AG10803 (cell line): Measurements from ENCODE around the gene SLC24A1.

Source experiments
- DNase-seq: peaks from one replicate; pipeline ENCODE4 v3.0.0; 2010; ENCODE audit warnings: low read depth
- H3K4me3 ChIP-seq: 2 replicates; pipeline ENCODE4 v1.5.1; 2011; ENCODE audit warnings: mild to moderate bottlenecking, low read length, control low read depth
- TF ChIP-seq, protein P1 (sequence below): conservative IDR thresholded peaks from 2 replicates; pipeline ENCODE4 v1.5.1; 2011; ENCODE audit warnings: mild to moderate bottlenecking, low read length, control low read depth, inconsistent platforms

The SLC24A1 gene

DNA sequence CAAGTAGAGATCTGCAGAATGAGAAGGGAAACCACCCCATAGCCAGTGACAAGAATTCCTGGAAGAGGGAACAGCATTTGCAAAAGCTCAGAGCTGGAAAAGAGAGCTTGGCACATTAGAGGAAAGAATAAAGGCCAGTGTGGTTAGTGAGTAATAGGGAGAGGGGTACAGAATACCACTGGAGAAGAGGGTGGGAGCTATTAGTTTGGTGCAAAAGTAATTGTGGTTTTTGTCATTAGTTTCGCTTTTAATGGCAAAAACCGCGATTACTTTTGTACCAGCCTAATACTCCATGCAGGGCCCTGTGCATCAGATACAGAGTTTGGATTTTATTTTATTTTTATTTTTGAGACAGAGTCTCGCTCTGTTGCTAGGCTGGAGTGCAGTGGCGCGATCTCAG is 9.8 kb downstream of the SLC24A1 start:
- TF ChIP-seq, protein P1, sequence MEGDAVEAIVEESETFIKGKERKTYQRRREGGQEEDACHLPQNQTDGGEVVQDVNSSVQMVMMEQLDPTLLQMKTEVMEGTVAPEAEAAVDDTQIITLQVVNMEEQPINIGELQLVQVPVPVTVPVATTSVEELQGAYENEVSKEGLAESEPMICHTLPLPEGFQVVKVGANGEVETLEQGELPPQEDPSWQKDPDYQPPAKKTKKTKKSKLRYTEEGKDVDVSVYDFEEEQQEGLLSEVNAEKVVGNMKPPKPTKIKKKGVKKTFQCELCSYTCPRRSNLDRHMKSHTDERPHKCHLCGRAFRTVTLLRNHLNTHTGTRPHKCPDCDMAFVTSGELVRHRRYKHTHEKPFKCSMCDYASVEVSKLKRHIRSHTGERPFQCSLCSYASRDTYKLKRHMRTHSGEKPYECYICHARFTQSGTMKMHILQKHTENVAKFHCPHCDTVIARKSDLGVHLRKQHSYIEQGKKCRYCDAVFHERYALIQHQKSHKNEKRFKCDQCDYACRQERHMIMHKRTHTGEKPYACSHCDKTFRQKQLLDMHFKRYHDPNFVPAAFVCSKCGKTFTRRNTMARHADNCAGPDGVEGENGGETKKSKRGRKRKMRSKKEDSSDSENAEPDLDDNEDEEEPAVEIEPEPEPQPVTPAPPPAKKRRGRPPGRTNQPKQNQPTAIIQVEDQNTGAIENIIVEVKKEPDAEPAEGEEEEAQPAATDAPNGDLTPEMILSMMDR, result no peak
- H3K4me3 ChIP-seq, result no peak overlapping the region
- DNase-seq, result no peak

DNA sequence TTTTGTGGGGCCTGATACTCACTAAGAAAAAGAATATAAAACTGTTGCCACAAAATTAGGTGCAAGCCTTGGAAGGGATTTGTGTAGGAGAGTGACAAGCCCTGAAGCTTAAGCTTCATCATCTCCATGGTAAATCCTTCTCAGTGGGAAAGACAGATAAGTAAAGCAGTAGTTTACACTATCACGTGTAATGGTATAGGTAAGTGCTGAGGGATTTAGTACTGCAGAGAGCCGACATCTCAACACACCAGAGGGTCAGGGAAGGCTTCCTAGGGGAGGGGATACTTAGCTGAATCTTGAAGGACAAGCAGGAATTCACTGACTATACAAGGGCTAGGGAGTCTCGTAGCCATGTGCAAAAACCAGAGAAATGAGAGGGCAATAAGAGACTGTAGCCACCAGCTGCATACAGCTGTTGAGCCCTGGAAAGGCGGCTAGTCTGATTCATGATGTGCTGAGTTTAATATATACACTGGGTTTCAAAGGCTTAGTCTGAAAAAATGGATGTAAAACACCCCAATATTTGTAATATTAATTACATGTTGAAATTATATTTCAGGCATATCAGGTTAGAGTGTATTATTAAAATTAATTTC is 11.1 kb downstream of the SLC24A1 start:
- DNase-seq, result no peak
- no peak overlapping the region for H3K4me3 ChIP-seq
- TF ChIP-seq, protein P1, result no peak

DNA sequence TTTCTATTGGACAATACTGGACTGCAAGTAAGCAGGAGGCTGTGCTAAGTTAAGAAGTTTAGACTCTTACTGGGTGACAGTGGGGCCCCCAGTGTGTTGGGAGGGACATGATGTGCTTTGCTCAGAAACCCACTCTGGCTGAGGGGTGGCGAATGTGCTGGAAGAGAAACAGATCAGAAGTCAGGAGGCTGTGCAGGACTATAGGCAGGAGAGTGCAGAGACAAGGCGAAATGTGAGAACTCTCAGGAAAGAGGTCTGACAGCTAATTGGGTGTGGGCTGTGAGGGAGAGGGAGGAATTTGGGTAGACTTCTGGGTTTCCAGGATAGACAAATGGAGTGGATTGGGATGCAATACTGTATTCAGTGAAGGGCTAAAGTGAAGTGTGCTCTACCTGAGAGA is 12.0 kb downstream of the SLC24A1 start:
- no peak overlapping the region for H3K4me3 ChIP-seq
- TF ChIP-seq, protein P1, result no peak
- no peak for DNase-seq

DNA sequence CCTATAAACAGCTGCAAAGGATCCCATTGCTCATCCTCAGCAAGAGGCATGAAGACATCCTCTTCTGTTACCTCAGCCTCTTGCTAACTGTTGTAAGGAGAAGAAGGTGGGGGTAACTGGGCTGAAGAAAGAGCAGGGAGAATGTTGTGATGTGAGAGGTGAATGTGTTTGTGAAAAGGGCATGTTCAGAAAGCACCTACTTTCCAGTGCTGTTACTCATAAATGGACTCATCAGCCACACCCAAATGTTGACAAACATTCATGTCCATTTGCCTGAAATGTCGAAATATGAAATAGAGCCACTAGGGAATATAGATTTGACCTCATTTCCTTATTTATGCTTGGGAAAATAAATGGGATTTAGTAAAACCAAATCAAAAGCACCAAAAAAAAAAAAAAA is 12.6 kb downstream of the SLC24A1 start:
- peak; percentile 24 for DNase-seq
- no peak overlapping the region for H3K4me3 ChIP-seq
- TF ChIP-seq, protein P1, result no peak

DNA sequence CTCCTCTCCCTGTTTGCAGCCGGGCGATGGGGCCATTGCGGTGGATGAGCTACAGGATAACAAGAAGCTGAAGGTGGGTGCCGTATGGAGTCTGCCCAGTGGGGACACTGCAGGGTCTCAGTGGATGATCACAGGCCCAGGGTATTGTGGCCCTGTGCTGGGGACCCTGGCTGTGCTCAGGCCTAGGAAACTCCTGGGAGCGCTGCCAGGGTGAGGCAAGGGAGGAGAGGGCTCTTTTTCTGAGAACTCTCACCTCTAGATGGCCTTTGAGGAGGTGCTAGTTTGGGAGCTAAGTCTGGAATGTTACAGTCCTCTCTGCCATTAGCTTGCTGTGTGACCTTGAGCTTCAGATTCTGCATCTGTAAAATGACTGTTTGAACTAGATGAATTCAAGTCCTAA is 16.4 kb downstream of the SLC24A1 start:
- no peak overlapping the region for H3K4me3 ChIP-seq
- DNase-seq, result no peak
- TF ChIP-seq, protein P1, result no peak

DNA sequence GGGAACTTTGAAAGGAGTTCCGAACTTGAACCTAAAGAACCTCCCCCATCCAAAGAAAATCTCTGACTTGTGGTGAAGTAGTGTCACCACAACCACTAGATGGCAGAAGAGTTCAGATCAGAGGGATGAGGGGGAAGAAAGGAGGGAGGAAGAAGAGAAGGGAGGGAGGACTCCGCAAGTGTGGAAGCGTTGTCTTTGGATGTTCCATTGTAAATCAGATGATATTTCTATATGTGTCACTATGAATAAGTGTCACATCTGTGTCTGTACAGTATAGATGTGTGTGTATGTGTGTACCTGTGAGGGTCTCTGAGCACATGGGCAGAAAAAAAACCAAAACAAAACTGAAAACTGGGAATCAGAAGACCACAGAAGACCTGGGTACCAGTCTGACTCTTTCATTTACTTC is 16.9 kb downstream of the SLC24A1 start:
- TF ChIP-seq, protein P1, result peak; percentile 92

DNA sequence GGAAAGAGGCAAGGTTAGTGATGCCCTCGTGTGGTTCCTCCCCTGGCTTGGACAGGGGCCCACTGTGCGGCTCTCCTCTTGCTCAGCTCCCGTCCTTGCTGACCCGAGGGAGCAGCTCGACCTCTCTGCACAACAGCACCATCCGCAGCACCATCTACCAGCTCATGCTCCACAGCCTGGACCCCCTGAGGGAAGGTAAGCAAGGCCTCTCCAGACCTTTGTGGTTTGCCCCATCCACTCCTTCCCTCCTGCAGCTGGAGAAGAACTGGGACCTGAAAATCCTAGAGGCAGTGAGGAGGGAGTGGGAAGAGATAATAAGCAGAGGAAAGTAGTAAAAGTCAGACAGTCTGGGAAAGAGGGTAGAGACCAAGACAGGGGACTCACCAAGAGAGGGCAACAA is 17.8 kb downstream of the SLC24A1 start:
- TF ChIP-seq, protein P1, result no peak
- DNase-seq, result no peak
- H3K4me3 ChIP-seq, result no peak overlapping the region

More for the DNA sequence above, 16.9 kb downstream of the SLC24A1 start:
- H3K4me3 ChIP-seq, result peak overlapping the region; percentile 24; the same call in 1 of the 2 replicates
- peak; percentile 81 for DNase-seq
